CD4-positive, alpha-beta T cell treated with Interleukin-2 at 100 ng/mL for 4 hours (primary cell): ENCODE results near the gene DNAJB11.
"Not testable (repeated sequence)": the region's sequence is repeated elsewhere in the genome, so short reads cannot be mapped to it uniquely, and the experiment has no call there.

Experiments used
- DNase-seq: peaks from one replicate; pipeline ENCODE4 v3.0.0-alpha.2; 2020; ENCODE audit warnings: low spot score

DNAJB11 gene

DNA sequence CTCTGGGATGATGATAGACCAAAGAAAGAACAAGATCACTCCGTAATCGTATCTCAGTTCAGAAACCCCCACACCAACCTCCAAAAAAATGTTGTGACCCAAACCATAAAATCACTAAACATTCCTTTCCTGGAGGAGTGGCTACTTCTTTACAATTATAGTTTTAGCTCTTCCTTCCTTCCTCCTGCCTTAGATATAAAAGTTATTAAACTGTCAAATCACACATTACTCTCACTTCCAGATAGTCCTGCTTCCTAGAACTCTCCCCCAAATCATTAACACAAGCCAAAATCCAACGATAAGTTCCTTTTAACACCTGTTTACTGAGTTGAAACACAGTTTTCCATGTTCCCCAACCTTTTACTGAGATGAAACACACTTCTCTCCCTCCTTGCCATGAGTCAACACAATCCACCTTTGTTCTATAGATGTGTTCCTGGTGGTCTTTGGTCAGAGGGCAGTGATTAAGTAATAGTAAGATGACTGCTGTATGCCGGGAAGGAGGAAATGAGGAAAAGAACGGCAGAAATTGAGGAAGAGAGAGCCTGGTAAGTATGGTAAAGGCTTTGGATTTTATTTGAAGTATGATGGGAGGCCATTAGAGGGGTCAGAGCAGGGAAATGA lies 18.0 kb upstream of the DNAJB11 start:
- no peak for DNase-seq

DNA sequence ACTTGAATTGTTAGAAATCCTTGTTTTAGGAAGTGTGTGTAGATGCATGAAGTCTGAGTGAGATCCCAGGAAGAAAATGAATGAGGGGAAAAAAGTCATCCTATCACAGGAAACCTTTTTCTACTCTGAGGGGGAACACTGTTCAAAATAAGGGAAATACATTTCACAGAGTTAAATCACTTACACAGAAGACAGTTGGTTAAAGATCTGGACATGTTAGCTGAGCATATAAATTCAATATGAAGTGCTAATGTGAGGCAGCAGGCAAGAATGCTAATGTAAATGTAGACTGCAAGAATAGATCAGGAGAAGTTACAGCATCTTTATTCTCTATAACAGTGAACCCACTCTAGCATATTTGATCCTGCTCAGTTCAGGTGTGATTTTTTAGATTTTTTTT lies 5.9 kb upstream of the DNAJB11 start:
- DNase-seq, result no peak

- no peak for DNase-seq
Measured at GRCh38 chr3:186566772-186567071, 3.8 kb upstream of the DNAJB11 start.

DNA sequence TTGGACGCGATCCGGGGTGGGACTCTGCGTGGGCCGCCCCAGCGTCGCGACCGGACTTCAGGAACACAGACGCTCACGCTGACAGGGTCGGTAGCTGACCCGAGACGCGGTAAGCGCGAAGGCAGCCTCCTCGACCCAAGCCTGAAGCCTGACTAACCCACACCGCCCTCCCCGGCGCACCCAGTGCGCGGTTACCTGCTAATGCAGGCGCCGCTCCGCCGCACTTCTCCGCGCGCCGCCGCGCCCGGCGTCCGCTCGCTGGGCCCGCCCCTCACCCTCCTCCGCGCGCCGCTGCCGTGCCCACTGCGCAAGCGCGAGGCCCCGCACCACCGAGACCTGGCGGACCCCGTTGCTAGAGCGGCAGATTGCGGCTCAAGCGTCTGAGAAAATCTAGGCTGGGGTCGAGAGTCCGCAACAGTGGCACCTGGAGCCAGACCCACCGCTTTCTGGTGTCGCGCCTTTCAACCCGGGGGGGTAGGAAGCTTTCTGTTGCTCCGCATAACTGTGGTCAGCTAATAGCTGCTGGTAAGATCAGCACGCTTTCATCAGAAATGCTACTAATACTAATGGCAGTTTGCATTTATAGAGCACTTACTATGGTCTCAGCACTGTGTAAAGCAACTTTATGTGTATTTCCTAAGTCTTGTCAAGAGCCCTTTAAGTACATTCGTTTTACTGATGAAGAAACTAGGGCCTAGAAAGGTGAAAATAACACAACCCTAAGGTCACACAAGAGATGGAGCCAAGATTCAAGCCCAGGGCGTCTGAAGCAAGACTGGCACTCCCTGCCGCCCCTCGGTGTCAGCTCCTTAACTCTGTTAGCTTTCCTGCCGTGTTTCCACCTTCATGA lies 3.2 kb upstream of the DNAJB11 start, which contains the start of gene TBCCD1:
TBCCD1 (minus strand) TSS at position 268 of the 850 bp plus-strand sequence. CDS start 3,010 bp downstream, outside the sequence.
- DNase-seq, result peak; percentile 97

DNA sequence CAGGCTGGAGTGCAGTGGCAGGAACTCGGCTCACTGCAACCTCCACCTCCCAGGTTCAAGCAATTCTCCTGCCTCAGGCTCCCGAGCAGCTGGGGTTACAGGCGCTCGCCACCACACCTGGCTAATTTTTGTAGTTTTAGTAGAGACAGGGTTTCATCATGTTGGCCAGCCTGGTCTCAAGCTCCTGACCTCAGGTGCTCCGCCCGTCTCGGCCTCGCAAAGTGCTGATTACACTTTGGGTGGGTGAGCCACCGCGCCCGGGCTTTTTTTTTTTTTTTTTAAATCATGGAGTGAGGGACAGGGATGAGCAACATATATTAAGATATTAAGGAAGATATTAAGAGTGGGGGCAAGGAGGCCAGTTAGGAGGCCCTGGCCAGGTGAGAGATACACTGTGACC lies 1.2 kb upstream of the DNAJB11 start:
- not testable (repeated sequence) for DNase-seq

DNA sequence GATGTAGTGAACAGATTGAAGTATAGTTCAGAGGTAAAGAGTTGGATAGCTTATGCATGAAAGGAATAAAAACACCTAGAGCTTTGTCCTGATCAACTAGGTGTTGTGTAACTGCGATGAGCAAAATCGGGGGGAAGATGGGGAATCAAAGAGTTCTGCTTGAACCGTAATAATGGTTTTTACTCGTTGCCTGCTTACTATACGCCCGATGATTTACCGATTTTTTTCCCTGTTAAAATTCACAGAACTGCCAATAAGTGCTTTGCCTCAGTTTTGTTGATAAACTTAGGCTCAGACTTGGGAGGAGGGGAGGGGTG lies 783 bp upstream of the DNAJB11 start:
- no peak for DNase-seq

DNA sequence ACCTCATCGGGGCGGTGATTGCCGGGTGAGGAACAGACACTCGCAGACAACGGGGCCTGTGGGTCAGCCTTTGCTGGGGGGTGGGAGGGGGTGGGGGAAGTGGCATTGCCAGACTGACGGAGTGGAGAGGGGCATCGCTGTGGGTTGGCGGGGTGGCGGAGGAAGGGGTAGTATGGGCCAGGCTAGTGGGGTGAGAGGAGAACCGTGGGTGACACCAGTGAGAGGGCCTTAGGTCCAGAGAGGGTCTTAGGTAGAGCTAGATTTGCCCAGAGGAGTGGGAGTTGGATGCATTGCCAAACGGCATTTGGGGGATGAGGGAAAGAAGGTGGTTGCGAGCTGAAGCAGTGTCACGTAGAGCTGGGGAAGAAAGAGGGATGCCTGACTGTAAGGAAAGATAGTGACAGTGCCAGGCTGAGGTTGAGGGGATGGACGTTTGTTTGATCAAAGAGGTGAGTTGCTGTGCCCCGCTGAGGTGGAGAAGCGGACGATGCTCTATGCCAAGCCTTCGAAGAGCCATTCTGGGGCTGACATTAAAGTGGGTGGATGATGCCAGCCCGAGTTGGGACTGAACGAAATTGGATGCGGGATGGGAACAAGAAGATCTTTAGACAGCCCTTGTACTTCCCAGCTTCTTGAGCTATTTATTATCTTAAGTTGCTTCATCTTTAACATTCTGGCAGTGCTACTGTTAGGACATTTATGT lies 572 bp downstream of the DNAJB11 start:
- no peak for DNase-seq

DNA sequence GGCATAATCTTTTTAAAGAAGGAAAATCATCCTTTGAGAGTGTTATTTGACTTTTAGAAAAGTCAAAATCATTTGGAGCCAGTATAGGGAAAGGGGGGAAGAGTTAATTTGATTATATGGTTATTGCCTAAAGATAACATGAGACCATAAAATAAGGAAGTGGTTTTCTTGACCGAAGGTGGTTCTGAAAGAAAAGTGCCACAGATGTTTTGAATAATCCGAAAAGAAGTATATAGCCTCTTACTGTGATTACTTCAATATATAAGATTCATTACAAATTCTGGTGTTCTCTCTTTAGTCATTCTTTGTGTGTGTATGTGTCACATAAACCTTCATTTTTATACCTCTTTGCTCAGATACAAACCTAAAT lies 1.1 kb downstream of the DNAJB11 start:
- no peak for DNase-seq

DNA sequence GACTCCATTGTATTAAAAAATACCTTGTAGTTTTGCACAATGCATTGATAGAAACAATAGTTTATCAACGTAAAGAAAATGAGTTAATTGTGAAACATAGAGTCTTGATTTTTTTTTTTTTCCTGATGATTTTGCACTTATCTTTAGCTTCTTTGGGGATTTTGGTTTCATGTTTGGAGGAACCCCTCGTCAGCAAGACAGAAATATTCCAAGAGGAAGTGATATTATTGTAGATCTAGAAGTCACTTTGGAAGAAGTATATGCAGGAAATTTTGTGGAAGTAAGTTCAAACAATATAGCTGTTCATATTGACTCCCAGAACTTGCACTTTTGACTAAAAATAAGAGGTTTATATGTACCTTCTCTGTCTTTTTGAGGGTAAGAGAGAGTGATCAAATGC lies 7.0 kb downstream of the DNAJB11 start:
- DNase-seq, result no peak

DNA sequence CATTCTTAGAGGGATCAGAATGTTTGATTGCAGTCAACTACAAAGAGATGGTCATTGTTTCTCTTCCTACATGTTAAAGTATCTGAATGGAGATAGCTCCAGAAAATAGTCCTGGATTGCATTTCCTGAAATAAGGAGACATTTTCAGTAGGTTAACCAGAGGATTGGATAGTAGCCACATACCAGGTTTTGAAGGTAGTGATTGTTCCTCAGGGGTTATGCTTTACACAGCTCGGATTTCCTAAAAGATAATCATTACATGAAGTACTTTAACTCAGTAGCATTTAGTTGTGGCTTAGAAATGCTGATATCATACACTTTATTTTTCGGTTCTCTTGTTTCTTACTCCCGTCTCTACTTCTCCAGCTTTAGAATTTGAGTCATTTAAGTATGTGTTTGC lies 10.3 kb downstream of the DNAJB11 start:
- DNase-seq, result no peak

- DNase-seq, result no peak
Measured at GRCh38 chr3:186582541-186582940, 12.0 kb downstream of the DNAJB11 start.

DNA sequence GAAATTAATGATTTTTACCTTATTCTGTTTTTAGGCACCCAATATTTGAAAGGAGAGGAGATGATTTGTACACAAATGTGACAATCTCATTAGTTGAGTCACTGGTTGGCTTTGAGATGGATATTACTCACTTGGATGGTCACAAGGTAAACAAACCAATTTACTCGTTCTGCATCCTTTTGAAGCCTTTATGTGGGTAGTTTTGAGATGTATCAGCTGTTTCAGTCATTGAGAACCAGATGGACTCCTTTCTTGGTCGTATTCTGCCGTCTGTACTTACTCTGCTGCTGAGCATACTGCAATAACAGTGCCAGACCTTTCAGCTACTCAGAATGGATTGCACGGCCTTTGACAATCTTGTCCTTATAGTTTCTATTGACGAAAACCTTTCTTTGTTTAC lies 13.3 kb downstream of the DNAJB11 start:
- DNase-seq, result no peak

GRCh38 chr3:186586245-186586644 lies 15.7 kb downstream of the DNAJB11 start:
- not testable (repeated sequence) for DNase-seq

DNA sequence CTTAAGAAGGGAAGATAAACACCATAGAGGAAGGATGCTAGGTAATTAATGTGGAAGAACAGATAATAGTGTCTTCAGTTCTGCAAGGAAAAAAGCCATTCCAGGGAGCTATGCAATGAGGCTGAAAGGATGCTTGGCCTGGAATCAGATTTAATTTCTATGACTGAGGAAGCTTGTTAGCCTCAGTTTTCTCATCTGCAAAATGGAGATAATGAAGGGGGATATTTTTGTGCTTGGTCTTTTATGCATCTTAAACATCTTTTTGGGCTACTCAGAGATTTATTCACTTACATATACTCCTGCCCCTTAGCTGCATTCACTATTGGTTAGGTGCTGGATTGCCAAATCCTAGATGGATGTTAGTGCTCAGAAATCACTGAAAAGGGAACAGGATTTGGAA lies 16.7 kb downstream of the DNAJB11 start:
- DNase-seq, result no peak

DNA sequence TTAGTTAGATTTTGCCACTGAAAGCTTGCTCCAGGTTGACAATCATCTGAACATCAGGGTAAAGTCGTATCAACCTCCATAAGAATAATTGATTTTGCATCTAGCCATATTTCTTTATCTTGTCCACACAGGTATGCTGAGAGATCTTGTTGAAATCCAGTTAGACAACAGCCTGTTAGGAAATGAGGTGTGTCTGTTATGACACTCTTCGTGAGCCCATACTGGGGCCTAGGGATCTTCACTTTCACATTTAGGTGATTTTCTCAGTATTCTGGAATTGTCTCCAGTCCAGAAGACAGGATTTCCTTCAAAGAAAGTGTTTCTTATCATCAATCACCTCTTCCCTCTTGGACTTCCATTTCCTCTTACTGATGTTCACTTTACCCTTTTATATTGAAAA lies 18.1 kb downstream of the DNAJB11 start:
- DNase-seq, result no peak

DNA sequence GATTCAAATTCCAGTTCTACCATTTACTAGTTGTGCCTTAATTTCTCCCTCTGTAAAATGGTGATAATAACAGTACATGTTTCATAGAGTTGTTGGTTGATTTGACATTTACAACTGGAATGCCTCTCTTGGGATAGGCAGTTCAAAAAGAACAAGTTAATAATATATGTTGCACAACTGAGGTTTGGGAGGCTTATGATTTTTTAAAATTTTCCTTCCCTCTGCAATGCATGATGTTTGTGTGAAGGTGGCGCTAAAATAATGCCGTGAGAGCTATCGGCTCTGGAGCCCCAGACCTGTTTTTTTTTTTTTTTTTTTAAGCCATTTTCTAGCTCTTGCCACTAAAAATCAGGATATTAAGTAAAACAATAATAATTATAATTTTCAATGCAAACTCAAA lies 18.6 kb downstream of the DNAJB11 start:
- DNase-seq, result no peak

- peak; percentile 52 for DNase-seq
Measured at GRCh38 chr3:186589856-186590579, 19.5 kb downstream of the DNAJB11 start.

- DNase-seq, result no peak
Measured at GRCh38 chr3:186590580-186591295, 20.2 kb downstream of the DNAJB11 start.

DNA sequence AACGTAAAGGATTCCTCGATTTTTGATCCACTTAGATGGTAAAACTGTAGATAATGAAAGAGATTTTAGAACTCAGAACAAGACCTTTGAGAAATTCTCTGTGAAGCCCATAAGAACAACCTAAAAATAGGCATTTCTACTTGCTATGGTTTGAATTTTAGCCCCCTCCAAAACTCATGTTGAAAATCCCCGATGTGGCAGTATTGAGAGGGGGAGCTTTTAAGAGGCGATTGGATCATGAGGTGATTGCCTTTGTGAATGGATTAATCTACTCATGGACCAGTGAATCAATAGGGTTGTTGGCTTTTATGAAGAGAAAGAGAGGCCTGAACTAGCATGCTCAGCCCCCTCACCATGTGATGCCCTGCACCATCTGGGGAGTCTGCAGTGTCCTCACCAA lies 22.2 kb downstream of the DNAJB11 start:
- no peak for DNase-seq

- DNase-seq, result no peak
Measured at GRCh38 chr3:186593862-186594261, 23.3 kb downstream of the DNAJB11 start.

DNA sequence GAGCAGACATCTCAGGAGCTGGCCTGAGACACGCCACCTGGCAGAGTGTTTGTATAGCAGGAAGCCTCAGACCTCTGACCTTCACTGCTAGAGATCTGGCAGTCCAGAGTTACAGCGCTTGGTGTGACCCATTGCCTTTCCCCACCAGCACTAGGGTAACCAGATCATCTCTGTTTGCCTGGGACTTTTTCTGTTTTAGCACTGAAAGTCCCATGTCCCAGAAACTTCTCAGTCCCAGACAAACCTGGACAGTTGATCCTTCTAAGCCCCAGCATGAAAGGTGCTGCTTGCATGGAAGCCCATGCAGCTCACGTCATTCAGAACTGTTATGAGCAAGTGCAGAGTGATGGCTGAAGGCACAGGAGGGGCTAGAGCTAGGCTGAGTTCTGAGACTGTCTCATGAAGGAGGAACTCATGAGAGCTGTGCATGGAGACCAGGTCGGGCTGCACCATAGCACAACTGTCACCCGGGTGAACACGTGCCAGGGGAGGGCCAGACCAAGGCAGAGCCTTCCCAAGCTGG lies 24.1 kb downstream of the DNAJB11 start:
- DNase-seq, result no peak
